SK-N-SH (cell line): ENCODE results near the gene SMCHD1.

Source experiments
- ELF1 ChIP-seq: IDR thresholded peaks from 2 replicates; pipeline ENCODE4 v1.4.0; 2012
- EZH2phosphoT487 ChIP-seq: fragments of 200-600 bp; sonication (generic); IDR thresholded peaks from 2 replicates; pipeline ENCODE4 v1.6.1; 2017; ENCODE audit warnings: low read depth, mixed run types, mild to moderate bottlenecking, antibody characterized with exemption, moderate library complexity, borderline replicate concordance
- FOSL2 ChIP-seq: IDR thresholded peaks from 2 replicates; pipeline ENCODE4 v1.4.0; 2012; ENCODE audit warnings: low read depth, mild to moderate bottlenecking, moderate library complexity, borderline replicate concordance
- MXI1 ChIP-seq: IDR thresholded peaks from 2 replicates; pipeline ENCODE4 v1.6.1; 2012; ENCODE audit warnings: mild to moderate bottlenecking, low read depth, low read length, improper control_type of control experiment
- NFIC ChIP-seq: IDR thresholded peaks from 2 replicates; pipeline ENCODE4 v1.4.0; 2012; ENCODE audit warnings: borderline replicate concordance
- POLR2AphosphoS5 ChIP-seq: IDR thresholded peaks from 2 replicates; pipeline ENCODE4 v1.6.1; 2012; ENCODE audit warnings: low read depth, low read length
- RCOR1 ChIP-seq: fragments of 150-350 bp; IDR thresholded peaks from 2 replicates; pipeline ENCODE4 v1.6.1; 2017; ENCODE audit warnings: antibody characterized with exemption, low read length
- RFX5 ChIP-seq: IDR thresholded peaks from 2 replicates; pipeline ENCODE4 v1.6.1; 2012; ENCODE audit warnings: mild to moderate bottlenecking, improper control_type of control experiment, low read length
- SMC3 ChIP-seq: IDR thresholded peaks from 2 replicates; pipeline ENCODE4 v1.6.1; 2012; ENCODE audit warnings: low read depth, low read length, improper control_type of control experiment
- YY1 ChIP-seq: IDR thresholded peaks from 2 replicates; pipeline ENCODE4 v1.4.0; 2012; ENCODE audit warnings: low read depth, mild to moderate bottlenecking
- TF ChIP-seq, protein P1 (sequence below): fragments of 200-600 bp; sonication (generic); IDR thresholded peaks from 2 replicates; pipeline ENCODE4 v1.6.1; 2017; ENCODE audit warnings: antibody characterized with exemption, mild to moderate bottlenecking, moderate library complexity
- TF ChIP-seq, protein P2 (sequence below): IDR thresholded peaks from 2 replicates; pipeline ENCODE4 v1.6.1; 2012; ENCODE audit warnings: mild to moderate bottlenecking, low read depth, low read length, moderate library complexity
- TF ChIP-seq, protein P3 (sequence below): IDR thresholded peaks from 2 replicates; pipeline ENCODE4 v1.4.0; 2012; ENCODE audit warnings: low read depth, borderline replicate concordance
- TF ChIP-seq, protein P4 (sequence below): IDR thresholded peaks from 2 replicates; pipeline ENCODE4 v1.4.0; 2012; ENCODE audit warnings: low read depth

DNA sequence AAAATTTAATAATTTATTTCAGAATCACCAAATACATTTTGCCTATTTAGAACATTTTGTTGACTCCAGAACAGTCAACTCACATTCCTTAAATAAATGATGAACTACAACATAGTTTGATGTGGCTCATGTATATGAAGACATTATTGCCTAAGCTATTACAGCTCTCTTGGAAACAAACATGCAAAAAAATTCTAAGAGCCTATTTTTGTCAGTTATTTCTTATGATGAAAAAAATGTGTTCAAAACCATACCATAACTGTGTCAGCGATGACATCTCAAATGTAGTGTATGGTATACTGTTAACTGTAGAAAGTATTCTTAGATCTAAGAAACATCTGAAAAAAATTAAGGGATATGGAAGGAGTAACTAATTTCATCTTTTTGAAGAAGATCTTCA, 185.0 kb downstream of the SMCHD1 start:
- TF ChIP-seq MXI1 (no peak), POLR2AphosphoS5 (no peak), RFX5 (no peak), YY1 (no peak), ELF1 (no peak), NFIC (no peak), EZH2phosphoT487 (no peak), RCOR1 (no peak), SMC3 (no peak), FOSL2 (no peak)
- TF ChIP-seq, protein P1, sequence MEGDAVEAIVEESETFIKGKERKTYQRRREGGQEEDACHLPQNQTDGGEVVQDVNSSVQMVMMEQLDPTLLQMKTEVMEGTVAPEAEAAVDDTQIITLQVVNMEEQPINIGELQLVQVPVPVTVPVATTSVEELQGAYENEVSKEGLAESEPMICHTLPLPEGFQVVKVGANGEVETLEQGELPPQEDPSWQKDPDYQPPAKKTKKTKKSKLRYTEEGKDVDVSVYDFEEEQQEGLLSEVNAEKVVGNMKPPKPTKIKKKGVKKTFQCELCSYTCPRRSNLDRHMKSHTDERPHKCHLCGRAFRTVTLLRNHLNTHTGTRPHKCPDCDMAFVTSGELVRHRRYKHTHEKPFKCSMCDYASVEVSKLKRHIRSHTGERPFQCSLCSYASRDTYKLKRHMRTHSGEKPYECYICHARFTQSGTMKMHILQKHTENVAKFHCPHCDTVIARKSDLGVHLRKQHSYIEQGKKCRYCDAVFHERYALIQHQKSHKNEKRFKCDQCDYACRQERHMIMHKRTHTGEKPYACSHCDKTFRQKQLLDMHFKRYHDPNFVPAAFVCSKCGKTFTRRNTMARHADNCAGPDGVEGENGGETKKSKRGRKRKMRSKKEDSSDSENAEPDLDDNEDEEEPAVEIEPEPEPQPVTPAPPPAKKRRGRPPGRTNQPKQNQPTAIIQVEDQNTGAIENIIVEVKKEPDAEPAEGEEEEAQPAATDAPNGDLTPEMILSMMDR = no peak
- TF ChIP-seq, protein P2, sequence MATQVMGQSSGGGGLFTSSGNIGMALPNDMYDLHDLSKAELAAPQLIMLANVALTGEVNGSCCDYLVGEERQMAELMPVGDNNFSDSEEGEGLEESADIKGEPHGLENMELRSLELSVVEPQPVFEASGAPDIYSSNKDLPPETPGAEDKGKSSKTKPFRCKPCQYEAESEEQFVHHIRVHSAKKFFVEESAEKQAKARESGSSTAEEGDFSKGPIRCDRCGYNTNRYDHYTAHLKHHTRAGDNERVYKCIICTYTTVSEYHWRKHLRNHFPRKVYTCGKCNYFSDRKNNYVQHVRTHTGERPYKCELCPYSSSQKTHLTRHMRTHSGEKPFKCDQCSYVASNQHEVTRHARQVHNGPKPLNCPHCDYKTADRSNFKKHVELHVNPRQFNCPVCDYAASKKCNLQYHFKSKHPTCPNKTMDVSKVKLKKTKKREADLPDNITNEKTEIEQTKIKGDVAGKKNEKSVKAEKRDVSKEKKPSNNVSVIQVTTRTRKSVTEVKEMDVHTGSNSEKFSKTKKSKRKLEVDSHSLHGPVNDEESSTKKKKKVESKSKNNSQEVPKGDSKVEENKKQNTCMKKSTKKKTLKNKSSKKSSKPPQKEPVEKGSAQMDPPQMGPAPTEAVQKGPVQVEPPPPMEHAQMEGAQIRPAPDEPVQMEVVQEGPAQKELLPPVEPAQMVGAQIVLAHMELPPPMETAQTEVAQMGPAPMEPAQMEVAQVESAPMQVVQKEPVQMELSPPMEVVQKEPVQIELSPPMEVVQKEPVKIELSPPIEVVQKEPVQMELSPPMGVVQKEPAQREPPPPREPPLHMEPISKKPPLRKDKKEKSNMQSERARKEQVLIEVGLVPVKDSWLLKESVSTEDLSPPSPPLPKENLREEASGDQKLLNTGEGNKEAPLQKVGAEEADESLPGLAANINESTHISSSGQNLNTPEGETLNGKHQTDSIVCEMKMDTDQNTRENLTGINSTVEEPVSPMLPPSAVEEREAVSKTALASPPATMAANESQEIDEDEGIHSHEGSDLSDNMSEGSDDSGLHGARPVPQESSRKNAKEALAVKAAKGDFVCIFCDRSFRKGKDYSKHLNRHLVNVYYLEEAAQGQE = no peak
- TF ChIP-seq, protein P3, sequence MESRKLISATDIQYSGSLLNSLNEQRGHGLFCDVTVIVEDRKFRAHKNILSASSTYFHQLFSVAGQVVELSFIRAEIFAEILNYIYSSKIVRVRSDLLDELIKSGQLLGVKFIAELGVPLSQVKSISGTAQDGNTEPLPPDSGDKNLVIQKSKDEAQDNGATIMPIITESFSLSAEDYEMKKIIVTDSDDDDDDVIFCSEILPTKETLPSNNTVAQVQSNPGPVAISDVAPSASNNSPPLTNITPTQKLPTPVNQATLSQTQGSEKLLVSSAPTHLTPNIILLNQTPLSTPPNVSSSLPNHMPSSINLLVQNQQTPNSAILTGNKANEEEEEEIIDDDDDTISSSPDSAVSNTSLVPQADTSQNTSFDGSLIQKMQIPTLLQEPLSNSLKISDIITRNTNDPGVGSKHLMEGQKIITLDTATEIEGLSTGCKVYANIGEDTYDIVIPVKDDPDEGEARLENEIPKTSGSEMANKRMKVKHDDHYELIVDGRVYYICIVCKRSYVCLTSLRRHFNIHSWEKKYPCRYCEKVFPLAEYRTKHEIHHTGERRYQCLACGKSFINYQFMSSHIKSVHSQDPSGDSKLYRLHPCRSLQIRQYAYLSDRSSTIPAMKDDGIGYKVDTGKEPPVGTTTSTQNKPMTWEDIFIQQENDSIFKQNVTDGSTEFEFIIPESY = no peak
- TF ChIP-seq, protein P4, sequence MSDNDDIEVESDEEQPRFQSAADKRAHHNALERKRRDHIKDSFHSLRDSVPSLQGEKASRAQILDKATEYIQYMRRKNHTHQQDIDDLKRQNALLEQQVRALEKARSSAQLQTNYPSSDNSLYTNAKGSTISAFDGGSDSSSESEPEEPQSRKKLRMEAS = no peak
